Activated naive CD4-positive, alpha-beta T cell treated with anti-CD3 and anti-CD28 coated beads, Interleukin-2, amount 50 U/mL, for 72 hours (primary cell): Measurements from ENCODE around the gene NADSYN1. TPM values are rescaled to one million over a fixed set of nuclear protein-coding genes. Genes with fewer than 3 reads are reported as not detected.
"Not testable (repeated sequence)": the region's sequence is repeated elsewhere in the genome, so short reads cannot be mapped to it uniquely, and the experiment has no call there.

Experiments used
- ATAC-seq, 2 donors: fragments of 150-1000 bp; cut with Tn5 transposase; 2 replicates each; pipeline ENCODE4 v1.10.0; 2021; ENCODE audit warnings: mild to moderate bottlenecking in 2 of 2, moderate library complexity in 2 of 2
- DNase-seq, 2 donors: peaks; one replicate each; pipeline ENCODE4 v3.0.0; 2021 to 2022; ENCODE audit warnings: low spot score in 2 of 2
- H3K27ac Mint-ChIP-seq, 2 donors: one replicate each; pipeline ENCODE4 v1.8.0; 2022; ENCODE audit warnings: mild to moderate bottlenecking in 2 of 2, mixed read lengths in 2 of 2
- H3K36me3 Mint-ChIP-seq, 2 donors: one replicate each; pipeline ENCODE4 v1.8.0; 2022; ENCODE audit warnings: mixed read lengths in 2 of 2
- H3K9me3 Mint-ChIP-seq, 2 donors: one replicate each; pipeline ENCODE4 v1.8.0; 2022; ENCODE audit warnings: mixed read lengths in 2 of 2
- total RNA-seq, 2 donors: library from RNA; stranded (reverse); gene quantifications; one replicate each; pipeline ENCODE4 v1.2.3, GENCODE V29; 2022

The NADSYN1 gene
- total RNA-seq = 100 to 1,000 TPM; 102 to 135 TPM

- DNase-seq (peak; percentile 92 to 95), ATAC-seq (peak; percentile 67 to 77)
- peaks cover 17 to 38% of the 10 kb centered on the region in 2 donors for H3K36me3 Mint-ChIP-seq
- H3K9me3 Mint-ChIP-seq = no peaks in the 10 kb centered on the region
- H3K27ac Mint-ChIP-seq = peak within 1 kb of the TSS; percentile 86 to 92
Measured at GRCh38 chr11:71453037-71453917, at the start of gene NADSYN1. TSS of gene NADSYN1 (plus strand) at chr11:71453203. CDS start at chr11:71453297, 94 bp downstream.

GRCh38 chr11:71404209-71404608 is 48.8 kb upstream of the NADSYN1 start:
- Mint-ChIP-seq H3K27ac (no peak overlapping the region), H3K36me3 (no peaks in the 10 kb centered on the region), H3K9me3 (peaks cover 10 to 11% of the 10 kb centered on the region in 2 donors)
- DNase-seq (no peak), ATAC-seq (no peak)

- DNase-seq (no peak), ATAC-seq (no peak)
- no peak overlapping the region for H3K27ac Mint-ChIP-seq
- peaks cover 10 to 17% of the 10 kb centered on the region in 2 donors for H3K9me3 Mint-ChIP-seq
- H3K36me3 Mint-ChIP-seq = peaks cover 0 to 5% of the 10 kb centered on the region in 2 donors
Measured at GRCh38 chr11:71406681-71407080, 46.3 kb upstream of the NADSYN1 start.

GRCh38 chr11:71407356-71407755 is 45.6 kb upstream of the NADSYN1 start:
- Mint-ChIP-seq H3K9me3 (peaks cover 10 to 15% of the 10 kb centered on the region in 2 donors), H3K27ac (no peak overlapping the region), H3K36me3 (peaks cover 0 to 5% of the 10 kb centered on the region in 2 donors)
- ATAC-seq = no peak
- no peak for DNase-seq

- ATAC-seq (no peak), DNase-seq (no peak)
- Mint-ChIP-seq H3K27ac (no peak overlapping the region), H3K36me3 (peaks cover 0 to 5% of the 10 kb centered on the region in 2 donors), H3K9me3 (peaks cover 5 to 10% of the 10 kb centered on the region in 2 donors)
Measured at GRCh38 chr11:71408826-71409225, 44.2 kb upstream of the NADSYN1 start.

GRCh38 chr11:71410363-71410966 is 42.5 kb upstream of the NADSYN1 start:
- no peak for DNase-seq
- ATAC-seq = no peak
- H3K9me3 Mint-ChIP-seq = peaks cover 0 to 10% of the 10 kb centered on the region in 2 donors
- H3K27ac Mint-ChIP-seq = no peak overlapping the region
- peaks cover 0 to 5% of the 10 kb centered on the region in 2 donors for H3K36me3 Mint-ChIP-seq

GRCh38 chr11:71414645-71415044 is 38.4 kb upstream of the NADSYN1 start:
- H3K9me3 Mint-ChIP-seq = peaks cover 0 to 10% of the 10 kb centered on the region in 2 donors
- H3K27ac Mint-ChIP-seq = no peak overlapping the region
- peaks cover 0 to 5% of the 10 kb centered on the region in 2 donors for H3K36me3 Mint-ChIP-seq
- no peak for ATAC-seq
- DNase-seq = no peak

- no peaks in the 10 kb centered on the region for H3K36me3 Mint-ChIP-seq
- no peak overlapping the region for H3K27ac Mint-ChIP-seq
- no peak for ATAC-seq
- DNase-seq = no peak
- peaks cover 0 to 4% of the 10 kb centered on the region in 2 donors for H3K9me3 Mint-ChIP-seq
Measured at GRCh38 chr11:71418643-71419042, 34.4 kb upstream of the NADSYN1 start.

- no peaks in the 10 kb centered on the region for H3K36me3 Mint-ChIP-seq
- ATAC-seq = peak in 1 of 2 donors; percentile 28
- H3K9me3 Mint-ChIP-seq = no peaks in the 10 kb centered on the region
- no peak overlapping the region for H3K27ac Mint-ChIP-seq
- DNase-seq = peak in 1 of 2 donors; percentile 26
Measured at GRCh38 chr11:71420455-71421241, 32.4 kb upstream of the NADSYN1 start.

GRCh38 chr11:71421392-71421950 is 31.5 kb upstream of the NADSYN1 start:
- Mint-ChIP-seq H3K9me3 (no peaks in the 10 kb centered on the region), H3K27ac (no peak overlapping the region), H3K36me3 (no peaks in the 10 kb centered on the region)
- no peak for DNase-seq
- ATAC-seq = no peak

- not testable (repeated sequence) for H3K9me3 Mint-ChIP-seq, DNase-seq, H3K36me3 Mint-ChIP-seq, H3K27ac Mint-ChIP-seq, ATAC-seq
Measured at GRCh38 chr11:71422318-71422717, 30.7 kb upstream of the NADSYN1 start.

- Mint-ChIP-seq H3K27ac (no peak overlapping the region), H3K9me3 (no peaks in the 10 kb centered on the region), H3K36me3 (no peaks in the 10 kb centered on the region)
- no peak for DNase-seq
- no peak for ATAC-seq
Measured at GRCh38 chr11:71423181-71423790, 29.7 kb upstream of the NADSYN1 start.

- H3K27ac Mint-ChIP-seq = no peak overlapping the region
- H3K36me3 Mint-ChIP-seq = no peaks in the 10 kb centered on the region
- ATAC-seq (no peak), DNase-seq (no peak)
- no peaks in the 10 kb centered on the region for H3K9me3 Mint-ChIP-seq
Measured at GRCh38 chr11:71425409-71425808, 27.6 kb upstream of the NADSYN1 start.

GRCh38 chr11:71425860-71426259 is 27.1 kb upstream of the NADSYN1 start:
- no peaks in the 10 kb centered on the region for H3K9me3 Mint-ChIP-seq

GRCh38 chr11:71426413-71426812 is 26.6 kb upstream of the NADSYN1 start:
- Mint-ChIP-seq H3K36me3 (no peaks in the 10 kb centered on the region), H3K9me3 (no peaks in the 10 kb centered on the region), H3K27ac (peak overlapping the region in 1 of 2 donors; percentile 9)
- ATAC-seq = peak; percentile 13 to 45
- no peak for DNase-seq

More at GRCh38 chr11:71425860-71426259, 27.1 kb upstream of the NADSYN1 start:
- Mint-ChIP-seq H3K36me3 (no peaks in the 10 kb centered on the region), H3K27ac (no peak overlapping the region)
- ATAC-seq = peak; percentile 59 to 61
- DNase-seq = no peak

GRCh38 chr11:71428861-71429435 is 24.1 kb upstream of the NADSYN1 start:
- DNase-seq (no peak), ATAC-seq (no peak)
- Mint-ChIP-seq H3K27ac (peak overlapping the region in 1 of 2 donors; percentile 51), H3K9me3 (no peaks in the 10 kb centered on the region), H3K36me3 (no peaks in the 10 kb centered on the region)
